HG03439 (cell line): ENCODE measurements around the gene TCF7L2.

ENCODE experiments used
- ATAC-seq: cut with Tn5 transposase; IDR thresholded peaks from one replicate; pipeline ENCODE4 v1.9.1; 2021; ENCODE audit warnings: mild to moderate bottlenecking, moderate library complexity; ENCODE audit not compliant: unreplicated experiment

Gene TCF7L2

DNA sequence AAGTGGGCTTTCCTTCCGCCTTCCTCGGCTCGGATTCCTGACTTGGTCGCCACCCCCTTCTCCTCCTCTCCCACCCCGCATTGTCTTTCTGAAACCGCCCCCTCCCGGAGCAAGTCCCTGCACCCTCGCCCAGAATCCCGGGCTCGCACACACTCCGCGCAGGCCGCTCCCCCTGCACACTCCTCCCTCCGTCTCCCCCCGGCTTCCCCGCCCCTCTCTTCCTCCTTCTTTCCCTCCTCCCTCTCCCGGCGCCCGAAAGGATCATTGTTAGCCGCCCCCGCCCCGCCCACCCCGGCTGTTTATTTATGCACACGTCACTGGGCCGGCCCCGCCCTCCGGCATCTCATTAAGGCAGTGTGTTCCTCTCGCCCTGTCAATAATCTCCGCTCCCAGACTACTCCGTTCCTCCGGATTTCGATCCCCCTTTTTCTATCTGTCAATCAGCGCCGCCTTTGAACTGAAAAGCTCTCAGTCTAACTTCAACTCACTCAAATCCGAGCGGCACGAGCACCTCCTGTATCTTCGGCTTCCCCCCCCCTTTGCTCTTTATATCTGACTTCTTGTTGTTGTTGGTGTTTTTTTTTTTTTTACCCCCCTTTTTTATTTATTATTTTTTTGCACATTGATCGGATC is at the start of gene TCF7L2:
Gene TCF7L2 (plus strand): TSS at position 373 of the 633 bp plus-strand sequence. CDS start 510 bp downstream, outside the sequence.
- no peak for ATAC-seq

DNA sequence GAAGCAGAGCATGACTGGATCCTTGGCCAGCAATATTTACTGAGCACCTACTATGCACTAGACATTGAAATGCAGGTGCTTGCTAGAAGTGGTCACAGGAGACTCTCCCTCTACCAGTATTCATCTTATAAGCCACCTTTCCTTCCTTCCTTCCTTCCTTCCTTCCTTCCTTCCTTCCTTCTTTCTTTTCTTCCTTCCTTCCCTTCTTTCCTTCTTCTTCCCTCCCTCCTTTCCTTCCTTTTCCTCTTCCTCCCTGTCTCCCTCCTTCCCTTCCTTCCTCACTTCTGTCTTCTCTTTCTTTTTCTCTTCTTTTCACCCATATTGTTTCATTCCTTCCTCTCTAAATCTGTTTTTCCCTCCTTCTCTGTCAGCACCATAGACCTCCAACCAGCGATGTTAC is 47.3 kb upstream of the TCF7L2 start:
- no peak for ATAC-seq

DNA sequence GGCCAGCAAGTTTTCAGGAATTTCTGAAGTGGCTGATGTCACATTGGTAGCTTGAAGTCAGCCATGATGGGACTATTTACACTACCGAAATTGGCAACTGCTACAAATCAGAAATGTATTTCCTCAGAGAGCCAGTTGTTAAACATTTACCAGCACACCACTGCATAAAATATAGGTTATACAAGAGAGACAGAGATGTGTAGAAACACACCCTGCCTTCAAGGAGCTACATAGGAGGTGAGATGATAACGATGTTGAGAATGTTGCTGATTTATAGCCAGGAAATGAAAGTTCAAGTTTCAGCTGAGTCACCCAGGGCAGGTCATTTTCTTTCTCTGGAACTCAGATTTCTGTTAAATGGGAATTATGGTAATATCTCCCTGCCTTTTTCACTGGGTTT is 46.0 kb upstream of the TCF7L2 start:
- ATAC-seq = no peak

DNA sequence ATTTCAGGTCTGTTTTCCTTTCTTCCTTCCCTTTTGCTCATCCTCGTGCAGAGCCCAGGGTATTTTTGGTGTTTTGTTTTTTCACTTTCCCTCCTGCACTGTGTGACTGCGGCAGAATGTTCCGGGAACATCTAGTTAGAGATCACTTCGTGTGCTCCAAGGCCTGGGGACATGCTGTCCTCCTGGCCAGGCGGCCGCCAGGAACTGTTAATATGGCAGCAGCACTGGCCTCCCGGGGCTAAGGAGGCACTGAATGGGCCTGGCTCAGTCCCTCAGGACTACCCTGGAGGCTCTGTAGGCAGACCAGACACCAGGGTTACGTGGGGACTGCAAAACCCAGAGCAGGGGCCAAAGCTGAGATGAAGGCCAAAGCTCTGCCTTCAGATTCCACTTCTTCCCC is 43.1 kb upstream of the TCF7L2 start:
- no peak for ATAC-seq

DNA sequence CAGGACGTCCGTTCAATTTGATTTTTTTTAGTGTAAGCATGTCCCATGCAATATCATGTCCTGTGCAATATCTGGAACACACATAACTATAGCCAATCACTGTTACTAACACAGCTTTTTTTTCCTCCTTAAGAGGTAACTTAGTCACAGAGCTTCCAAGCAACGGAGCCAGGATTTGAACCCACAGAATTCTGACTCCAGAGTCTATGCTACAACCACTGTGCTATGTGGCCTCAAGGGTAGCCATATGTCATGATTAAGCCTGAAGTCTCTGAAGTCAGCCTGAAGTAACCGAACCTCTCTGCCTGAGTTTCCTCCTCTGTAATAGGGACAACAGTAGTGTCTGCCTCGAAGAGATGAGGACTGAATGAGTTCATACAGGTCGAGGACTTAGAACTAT is 42.2 kb upstream of the TCF7L2 start:
- no peak for ATAC-seq

DNA sequence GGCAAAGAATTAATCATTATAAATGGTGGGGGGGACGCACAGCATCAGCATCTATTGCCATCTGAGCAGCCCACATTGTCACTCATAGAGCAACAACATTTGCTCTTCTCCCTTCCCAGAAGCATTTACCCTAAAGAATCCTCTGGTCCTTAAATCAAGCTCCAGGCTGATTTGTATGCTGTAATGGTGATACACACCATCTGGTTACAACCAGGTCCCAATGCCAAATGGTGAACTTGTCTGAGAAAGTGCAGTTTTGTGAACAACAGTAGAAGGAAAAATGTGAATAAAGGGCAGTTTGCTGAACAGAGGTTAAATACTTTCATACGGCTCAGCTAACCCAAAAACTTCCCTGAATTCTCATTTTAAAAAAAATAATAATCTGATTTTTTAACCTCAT is 38.8 kb upstream of the TCF7L2 start:
- no peak for ATAC-seq

DNA sequence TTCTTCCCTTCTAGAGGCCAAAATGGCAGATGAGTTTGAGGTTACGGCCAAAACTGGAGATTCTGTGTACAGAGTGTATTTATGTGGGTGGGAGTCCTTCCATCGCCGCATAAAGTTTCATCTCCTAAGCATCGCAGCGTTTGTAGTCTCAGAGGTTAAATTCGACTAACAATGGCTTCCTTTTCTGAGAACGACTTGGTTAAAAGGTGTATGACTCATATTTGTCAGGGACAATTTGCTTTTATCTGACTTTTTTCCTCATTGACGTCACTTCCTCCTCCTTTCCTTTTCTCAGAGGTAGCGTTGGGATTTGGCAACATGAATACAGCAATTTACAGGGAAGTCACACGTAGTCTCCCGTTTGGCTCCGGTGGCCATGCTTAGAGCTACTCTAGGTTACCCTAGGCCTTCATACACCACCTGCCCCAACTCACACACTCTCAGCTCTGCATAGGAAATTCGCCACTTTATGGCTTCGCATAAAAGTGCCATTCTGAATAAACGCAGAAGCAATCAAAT is 37.6 kb upstream of the TCF7L2 start:
- no peak for ATAC-seq

DNA sequence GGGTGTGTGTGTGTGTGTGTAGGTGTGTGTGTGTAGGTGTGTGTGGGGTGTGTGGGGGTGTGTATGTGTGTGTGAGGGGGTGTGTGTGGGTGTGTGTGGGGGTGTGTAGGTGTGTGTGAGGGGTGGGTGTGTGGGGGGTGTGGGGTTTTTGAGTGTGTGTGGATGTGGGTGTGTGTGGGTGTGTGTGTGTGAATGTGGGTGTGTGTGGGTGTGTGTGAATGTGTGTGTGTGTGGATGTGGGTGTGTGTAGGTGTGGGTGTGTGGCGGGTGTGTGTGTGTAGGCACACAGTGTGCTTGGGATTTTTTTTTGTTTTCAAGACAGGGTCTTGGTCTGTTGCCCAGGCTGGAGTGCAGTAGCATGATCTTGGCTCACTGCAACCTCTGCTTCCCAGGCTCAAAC is 36.8 kb upstream of the TCF7L2 start:
- ATAC-seq = no peak

DNA sequence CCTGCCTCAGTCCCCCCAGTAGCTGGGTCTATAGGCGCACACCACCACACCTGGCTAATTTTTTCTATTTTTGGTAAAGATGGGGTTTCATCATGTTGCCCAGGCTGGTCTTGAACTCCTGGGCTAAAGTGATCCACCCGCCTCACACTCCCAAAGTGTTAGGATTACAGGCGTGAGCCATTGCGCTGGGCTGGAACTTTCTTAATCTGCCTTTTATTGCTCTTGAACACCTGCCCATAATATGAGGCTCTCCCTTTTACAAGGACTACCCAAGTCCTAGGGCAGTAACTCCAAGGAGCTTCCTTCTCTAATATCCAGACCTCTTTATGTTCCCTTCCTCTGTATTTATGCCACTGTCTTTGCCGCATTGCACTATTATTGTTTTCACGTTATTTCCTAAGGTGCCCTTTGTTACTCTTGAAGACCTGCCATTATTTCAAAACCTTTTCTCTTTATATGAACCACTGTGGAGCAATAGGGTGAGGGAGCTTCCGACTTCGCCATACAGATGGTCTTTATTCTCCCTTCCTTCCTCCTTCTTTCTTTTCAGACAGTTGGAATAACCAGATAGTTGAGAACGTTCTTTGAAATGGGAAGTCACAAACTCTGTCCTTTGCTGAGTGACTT is 36.3 kb upstream of the TCF7L2 start:
- ATAC-seq = no peak

DNA sequence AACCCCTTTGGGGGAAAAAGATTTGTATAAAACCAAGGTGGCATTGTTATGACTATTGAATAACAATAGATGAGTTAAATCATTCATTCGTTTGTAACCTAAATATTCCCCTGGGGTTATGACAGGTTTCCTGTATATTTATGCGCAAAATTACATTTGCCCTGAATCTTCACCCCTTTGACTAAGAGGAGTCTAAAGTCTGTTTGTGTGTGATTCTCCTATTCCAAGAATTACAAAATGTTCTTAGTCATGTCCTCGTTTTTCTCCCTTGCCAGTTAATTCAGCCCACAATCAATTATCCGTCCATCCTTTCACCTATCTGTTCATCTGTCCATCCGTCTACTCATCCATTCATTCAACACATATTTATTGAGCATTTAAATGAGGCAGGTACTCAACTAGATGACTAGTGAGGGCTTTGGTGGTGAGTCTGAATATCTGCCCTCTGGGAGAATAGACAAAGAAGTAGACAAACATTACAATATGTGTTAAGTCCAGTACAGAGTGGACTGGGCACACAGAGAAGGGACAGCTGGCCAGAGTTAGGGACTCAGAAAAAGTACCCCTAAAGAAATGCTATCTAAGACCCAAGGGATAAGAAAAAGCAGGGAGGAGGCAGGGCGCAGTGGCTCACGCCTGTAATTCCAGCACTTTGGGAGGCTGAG is 35.6 kb upstream of the TCF7L2 start:
- ATAC-seq = no peak

DNA sequence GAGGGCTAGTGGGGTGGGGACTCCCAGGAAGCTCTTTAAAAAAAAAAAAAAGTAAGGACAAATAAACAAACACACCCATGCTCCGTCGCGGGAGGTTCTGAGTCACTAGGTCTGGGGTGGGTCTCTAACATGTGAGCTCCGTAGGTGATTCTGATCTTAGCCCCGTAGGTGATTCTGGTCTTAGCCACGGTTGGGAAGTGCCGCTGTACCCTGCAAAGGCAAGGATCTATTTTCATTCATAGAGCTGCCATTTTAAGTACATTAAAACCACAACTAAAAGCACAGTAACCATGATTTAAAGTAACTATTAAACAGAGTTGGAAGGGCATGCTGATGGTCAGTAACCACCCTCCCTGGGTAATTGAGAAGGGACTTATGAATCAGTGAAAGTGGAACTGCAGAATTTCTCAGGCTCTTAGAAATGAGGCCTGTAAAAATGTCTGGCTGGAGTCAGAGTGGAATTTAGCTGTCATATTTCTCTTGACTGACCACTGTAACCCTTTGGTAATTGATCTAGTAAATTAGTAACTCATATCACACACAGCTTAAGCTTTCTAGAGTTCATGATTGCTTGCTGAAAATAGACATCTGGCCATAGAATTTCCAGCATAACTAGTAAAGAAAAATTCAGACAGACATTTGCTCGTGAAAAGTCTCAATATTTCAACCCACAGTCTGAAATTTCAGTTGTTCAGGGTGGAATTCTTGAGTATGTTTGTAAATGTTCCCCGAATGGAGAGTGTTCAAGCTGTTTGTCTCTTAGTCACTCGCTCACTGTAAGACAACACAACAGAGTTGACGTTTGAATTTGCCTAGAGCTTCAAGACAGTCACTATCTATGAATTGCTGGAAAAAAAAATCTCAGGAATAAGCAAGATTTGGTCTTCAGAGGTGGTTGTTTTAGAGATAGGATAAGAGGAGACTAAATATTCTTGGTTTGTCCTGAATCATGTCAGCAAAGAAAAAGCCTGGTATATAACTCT is 34.2 kb upstream of the TCF7L2 start:
- no peak for ATAC-seq

DNA sequence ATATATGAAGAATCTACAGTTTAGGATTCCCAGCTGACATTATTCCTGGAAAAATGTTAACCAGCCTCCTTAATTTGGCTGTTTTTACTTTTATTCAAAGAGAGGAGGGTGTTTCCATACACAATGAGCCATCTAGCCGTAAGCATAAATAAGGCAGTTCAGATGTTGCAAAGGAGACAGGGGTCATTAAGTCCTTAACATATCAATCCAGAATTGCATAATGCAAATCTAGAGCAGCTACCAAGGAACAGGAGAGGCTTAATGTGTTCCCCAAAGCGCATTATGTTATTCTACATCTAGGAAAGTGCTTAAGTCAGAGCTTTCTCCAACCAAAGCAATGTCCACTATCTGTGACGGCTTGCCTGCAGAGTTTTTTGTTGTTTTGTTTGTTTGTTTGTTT is 32.4 kb upstream of the TCF7L2 start:
- no peak for ATAC-seq

DNA sequence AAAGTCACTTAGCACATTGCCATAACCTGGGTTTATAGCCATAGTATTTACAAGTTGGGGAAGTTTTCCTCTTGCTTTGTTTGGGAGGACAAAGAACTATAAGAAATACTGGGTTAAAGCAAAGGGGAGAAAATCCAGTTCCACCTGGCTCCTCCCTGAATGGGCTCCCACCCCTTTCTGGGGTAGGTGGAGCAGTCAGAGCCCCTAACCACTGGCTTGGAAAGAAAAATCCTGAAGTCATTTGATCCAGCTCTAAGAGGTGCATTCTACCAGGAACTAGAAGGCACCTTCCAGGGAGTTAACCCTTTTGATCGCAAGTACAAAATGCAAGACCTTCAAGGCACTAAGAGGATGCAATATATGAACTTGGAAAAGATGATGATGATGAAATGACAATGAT is 31.3 kb upstream of the TCF7L2 start:
- no peak for ATAC-seq

DNA sequence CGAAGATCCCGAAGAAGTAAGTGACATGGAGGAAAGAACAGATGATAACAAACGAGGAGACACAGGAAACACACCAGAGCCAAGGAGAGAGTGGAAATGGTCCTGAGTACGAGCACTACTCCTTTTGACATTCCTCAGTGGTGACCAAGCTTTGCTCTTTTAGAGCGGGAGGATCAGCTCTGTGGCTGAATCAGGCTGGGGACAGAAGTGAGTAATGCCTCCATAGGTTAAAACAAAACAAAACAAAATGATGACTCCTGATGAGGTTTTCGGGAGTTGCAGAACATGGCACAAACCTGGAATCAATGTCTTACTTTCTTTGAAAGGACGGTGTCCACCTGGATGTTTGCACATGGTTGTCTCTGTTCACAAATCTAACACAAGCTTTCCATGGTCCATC is 30.3 kb upstream of the TCF7L2 start:
- ATAC-seq = no peak

DNA sequence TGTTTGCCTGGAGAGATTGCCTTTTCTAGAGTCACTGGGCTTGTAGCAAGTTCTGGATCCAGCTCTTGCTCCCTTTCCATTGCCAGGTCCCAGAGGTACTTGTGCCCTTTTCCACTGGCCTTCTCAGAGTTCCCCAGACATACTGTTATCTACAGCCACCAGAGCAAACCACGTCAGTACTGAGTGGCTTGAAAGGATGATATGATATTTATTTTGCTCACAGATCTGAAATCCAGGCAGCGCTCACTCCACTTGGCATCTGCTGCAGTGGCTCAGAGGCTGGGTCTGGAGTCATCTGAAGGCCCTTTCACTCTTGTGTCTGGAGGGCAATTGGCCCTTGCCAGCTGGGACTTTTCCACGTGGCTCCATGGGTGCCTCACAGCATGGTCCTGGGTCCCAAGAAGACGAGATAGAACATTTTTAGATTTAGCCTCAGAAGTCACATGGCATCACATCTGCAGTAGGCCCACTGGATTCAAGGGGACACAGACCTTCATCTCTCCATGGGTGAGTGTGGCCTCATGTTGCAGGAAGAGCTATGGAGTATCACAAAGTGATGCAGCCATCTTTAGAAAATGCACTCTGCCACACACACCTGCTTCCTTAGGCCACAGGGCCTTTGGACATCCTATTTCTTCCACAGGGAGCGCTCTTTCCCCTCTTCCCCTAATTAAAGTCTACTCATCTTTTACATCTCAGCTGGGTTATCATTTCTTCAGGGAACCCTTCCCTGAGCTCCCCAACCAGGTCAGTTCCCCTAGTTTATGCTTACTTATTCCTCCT is 22.9 kb upstream of the TCF7L2 start:
- no peak for ATAC-seq

DNA sequence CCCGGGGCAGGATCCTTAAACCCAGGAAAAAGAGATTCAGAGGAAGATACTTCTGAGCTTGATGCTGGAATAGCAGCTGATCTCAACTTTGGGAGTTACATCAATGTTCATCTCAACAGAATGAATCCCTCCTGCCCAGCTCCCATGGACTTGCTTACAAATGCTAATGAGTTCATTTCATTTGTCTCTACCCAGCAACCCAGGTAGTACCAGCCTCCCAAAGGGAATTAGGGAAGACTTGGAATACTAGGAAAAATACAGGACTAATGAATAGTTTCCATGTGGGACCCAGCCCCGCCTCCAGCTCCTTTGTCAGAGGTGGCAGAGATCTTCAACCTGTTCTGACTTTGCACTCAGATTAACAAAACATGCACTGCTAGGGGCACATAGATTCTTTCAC is 22.1 kb upstream of the TCF7L2 start:
- no peak for ATAC-seq

DNA sequence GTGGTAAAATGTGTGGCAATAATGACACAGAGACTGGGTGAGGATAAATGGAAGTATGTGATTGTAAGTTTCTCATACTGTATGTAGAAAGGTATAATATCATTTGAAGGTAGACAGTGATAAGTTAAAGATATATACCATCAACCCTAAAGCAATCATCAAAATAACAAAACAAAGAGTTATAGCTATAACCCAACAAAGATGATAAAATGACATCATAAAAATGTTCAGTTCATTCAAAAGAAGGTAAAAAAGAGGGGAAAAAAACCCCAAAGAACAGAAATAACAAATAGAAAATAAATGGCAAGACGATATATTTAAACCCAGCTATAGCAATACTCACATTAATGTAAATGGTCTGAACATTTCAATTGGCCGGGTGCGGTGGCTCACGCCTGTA is 17.4 kb upstream of the TCF7L2 start:
- ATAC-seq = no peak

DNA sequence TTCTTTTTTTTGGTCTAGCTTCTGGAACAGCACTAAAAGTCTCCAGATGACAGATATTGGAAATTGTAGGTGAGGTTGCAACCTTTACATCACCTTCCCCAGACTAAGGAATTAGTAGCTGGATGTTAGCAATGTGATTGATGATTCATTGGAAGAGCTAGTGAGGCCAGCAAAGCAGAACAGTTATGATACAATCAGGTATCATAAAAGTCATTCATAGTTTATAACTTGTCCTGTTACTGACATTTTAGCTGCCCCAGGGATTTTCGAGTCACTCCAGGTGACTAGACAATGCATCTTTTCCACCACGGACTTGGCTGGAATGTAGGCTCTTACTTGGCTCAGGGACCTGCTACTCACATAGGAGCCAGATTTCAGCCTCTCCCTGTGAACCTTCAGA is 15.9 kb upstream of the TCF7L2 start:
- no peak for ATAC-seq

DNA sequence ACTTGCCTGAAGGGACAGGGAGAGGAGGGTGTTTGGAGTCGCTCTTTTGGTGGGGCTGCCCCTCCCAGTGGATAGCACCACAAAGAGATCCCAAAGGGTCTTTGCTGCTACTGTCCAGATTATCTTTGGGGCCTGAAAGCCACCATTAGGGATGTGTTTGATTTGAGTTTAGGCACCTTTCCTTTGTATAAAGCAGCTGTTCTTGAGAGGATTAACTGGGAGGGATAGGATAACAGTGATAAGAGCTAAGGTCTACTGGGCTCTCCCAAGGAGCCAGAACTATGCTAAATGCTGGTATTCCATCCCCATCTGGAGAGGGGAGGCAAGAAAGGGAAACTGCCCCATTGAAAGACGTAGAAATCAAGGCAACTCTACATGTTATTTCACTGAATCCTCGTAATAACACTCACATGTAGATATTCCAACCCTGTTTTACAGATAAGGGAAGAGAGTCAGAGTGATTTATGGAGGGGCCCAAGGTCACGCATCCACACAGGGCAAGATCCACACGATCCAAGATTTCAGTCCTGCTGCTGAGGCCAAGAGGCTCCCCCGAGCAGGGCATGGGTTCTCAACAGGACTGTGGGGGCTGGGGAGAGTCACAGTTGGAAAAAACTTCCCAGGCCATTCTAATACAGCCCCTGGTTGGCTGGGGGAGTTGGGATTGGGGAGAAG is 11.1 kb upstream of the TCF7L2 start:
- ATAC-seq = no peak

DNA sequence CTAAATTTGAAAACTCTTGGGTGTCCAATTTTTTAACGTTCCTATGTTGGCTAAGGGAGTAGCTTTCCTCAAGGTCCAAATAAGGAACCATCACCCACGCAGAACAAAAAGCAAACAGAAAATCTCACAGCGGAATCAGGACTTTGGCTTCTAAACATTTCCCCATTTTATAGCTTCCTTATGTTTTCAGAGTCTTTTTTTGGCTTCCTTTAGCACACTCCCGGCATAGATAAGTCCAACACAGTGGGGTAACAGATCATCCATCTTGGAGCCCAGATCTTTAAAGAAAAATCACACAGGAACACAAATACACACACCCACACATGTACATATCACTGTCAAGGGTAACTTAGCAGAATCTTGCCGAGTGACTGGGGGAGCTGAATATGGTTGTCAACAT is 4.2 kb upstream of the TCF7L2 start:
- no peak for ATAC-seq
